Lower leg skin (tissue), 3 donors: ENCODE measurements around the gene GGA2.

Experiments
- POLR2A ChIP-seq, 2 donors: fragments of 450-650 bp; IDR thresholded peaks; one replicate each; pipeline ENCODE4 v1.6.1; 2016 to 2017; ENCODE audit warnings: antibody characterized with exemption in 2 of 2, mild to moderate bottlenecking in 1 of 2, moderate library complexity in 1 of 2
- TF ChIP-seq, protein P1 (sequence below), 3 donors: fragments of 450-650 bp; IDR thresholded peaks; one replicate each; pipeline ENCODE4 v1.5.1; 2016; ENCODE audit warnings: antibody characterized with exemption in 3 of 3, mild to moderate bottlenecking in 3 of 3, moderate library complexity in 2 of 3

DNA sequence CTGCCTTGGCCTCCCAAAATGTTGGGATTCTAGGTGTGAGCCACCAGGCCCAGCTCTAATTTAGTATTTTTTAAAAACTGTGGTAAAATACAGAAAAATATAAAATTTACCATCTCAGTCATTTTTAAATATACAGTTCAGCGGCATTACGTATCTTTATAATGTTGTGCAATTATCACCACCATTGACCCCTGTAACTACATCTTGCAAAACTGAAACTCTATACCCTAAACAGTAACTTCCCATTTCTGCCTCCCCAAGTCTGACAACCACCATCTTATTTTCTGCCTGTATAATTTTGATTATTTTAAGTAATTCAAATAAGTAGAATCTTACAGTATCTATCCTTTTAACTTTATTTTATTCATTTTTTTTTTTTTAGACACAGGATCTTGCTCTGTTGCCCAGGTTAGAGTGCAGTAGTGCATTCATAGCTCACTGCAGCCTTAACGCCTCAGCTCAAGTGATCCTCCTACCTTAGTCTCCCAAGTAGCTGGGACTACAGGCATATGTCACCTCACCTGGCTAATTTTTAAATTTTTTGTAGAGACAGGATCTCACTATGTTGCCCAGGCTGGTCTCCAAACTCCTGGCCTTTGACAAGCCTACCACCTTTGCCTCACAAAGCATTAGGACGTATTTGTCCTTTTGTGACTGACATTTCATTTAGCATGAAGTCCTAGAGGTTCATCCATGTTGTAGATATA, 10.9 kb upstream of the GGA2 start:
- no peak for TF ChIP-seq POLR2A (IDR thresholded peaks at IDR 0.05)
- TF ChIP-seq, protein P1, sequence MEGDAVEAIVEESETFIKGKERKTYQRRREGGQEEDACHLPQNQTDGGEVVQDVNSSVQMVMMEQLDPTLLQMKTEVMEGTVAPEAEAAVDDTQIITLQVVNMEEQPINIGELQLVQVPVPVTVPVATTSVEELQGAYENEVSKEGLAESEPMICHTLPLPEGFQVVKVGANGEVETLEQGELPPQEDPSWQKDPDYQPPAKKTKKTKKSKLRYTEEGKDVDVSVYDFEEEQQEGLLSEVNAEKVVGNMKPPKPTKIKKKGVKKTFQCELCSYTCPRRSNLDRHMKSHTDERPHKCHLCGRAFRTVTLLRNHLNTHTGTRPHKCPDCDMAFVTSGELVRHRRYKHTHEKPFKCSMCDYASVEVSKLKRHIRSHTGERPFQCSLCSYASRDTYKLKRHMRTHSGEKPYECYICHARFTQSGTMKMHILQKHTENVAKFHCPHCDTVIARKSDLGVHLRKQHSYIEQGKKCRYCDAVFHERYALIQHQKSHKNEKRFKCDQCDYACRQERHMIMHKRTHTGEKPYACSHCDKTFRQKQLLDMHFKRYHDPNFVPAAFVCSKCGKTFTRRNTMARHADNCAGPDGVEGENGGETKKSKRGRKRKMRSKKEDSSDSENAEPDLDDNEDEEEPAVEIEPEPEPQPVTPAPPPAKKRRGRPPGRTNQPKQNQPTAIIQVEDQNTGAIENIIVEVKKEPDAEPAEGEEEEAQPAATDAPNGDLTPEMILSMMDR (IDR thresholded peaks at IDR 0.05) = no peak
